Ishikawa (cell line): ENCODE results near the gene MAFF.

Source experiments
- CEBPB ChIP-seq: IDR thresholded peaks from 2 replicates; pipeline ENCODE4 v1.6.1; 2012
- CREB1 ChIP-seq: IDR thresholded peaks from 2 replicates; pipeline ENCODE4 v1.6.1; 2012; ENCODE audit warnings: low read depth
- EGR1 ChIP-seq: IDR thresholded peaks from 2 replicates; pipeline ENCODE4 v1.6.1; 2012
- EP300 ChIP-seq: IDR thresholded peaks from 2 replicates; pipeline ENCODE4 v1.6.1; 2012; ENCODE audit warnings: borderline replicate concordance
- FOXM1 ChIP-seq: IDR thresholded peaks from 2 replicates; pipeline ENCODE4 v1.6.1; 2012; ENCODE audit warnings: low read depth, borderline replicate concordance
- NFIC ChIP-seq: IDR thresholded peaks from 2 replicates; pipeline ENCODE4 v1.6.1; 2012
- RAD21 ChIP-seq: IDR thresholded peaks from 2 replicates; pipeline ENCODE4 v1.6.1; 2012; ENCODE audit warnings: low read depth
- TAF1 ChIP-seq: IDR thresholded peaks from 2 replicates; pipeline ENCODE4 v1.6.1; 2012; ENCODE audit warnings: low read depth, mild to moderate bottlenecking
- TCF12 ChIP-seq: IDR thresholded peaks from 2 replicates; pipeline ENCODE4 v1.6.1; 2012; ENCODE audit warnings: low read depth
- TEAD4 ChIP-seq: IDR thresholded peaks from 2 replicates; pipeline ENCODE4 v1.6.1; 2012
- YY1 ChIP-seq: IDR thresholded peaks from 2 replicates; pipeline ENCODE4 v1.6.1; 2012; ENCODE audit warnings: low read depth
- ZBTB7A ChIP-seq: IDR thresholded peaks from 2 replicates; pipeline ENCODE4 v1.6.1; 2012; ENCODE audit warnings: low read depth
- TF ChIP-seq, protein P1 (sequence below): IDR thresholded peaks from 2 replicates; pipeline ENCODE4 v1.6.1; 2012
- TF ChIP-seq, protein P2 (sequence below): IDR thresholded peaks from 2 replicates; pipeline ENCODE4 v1.6.1; 2012; ENCODE audit warnings: low read depth, mild to moderate bottlenecking
- TF ChIP-seq, protein P3 (sequence below): IDR thresholded peaks from 2 replicates; pipeline ENCODE4 v1.6.1; 2012

The MAFF gene

GRCh38 chr22:38212442-38212841 is 10.6 kb downstream of the MAFF start:
- TF ChIP-seq, protein P1, sequence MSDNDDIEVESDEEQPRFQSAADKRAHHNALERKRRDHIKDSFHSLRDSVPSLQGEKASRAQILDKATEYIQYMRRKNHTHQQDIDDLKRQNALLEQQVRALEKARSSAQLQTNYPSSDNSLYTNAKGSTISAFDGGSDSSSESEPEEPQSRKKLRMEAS, result no peak
- TF ChIP-seq, protein P2, sequence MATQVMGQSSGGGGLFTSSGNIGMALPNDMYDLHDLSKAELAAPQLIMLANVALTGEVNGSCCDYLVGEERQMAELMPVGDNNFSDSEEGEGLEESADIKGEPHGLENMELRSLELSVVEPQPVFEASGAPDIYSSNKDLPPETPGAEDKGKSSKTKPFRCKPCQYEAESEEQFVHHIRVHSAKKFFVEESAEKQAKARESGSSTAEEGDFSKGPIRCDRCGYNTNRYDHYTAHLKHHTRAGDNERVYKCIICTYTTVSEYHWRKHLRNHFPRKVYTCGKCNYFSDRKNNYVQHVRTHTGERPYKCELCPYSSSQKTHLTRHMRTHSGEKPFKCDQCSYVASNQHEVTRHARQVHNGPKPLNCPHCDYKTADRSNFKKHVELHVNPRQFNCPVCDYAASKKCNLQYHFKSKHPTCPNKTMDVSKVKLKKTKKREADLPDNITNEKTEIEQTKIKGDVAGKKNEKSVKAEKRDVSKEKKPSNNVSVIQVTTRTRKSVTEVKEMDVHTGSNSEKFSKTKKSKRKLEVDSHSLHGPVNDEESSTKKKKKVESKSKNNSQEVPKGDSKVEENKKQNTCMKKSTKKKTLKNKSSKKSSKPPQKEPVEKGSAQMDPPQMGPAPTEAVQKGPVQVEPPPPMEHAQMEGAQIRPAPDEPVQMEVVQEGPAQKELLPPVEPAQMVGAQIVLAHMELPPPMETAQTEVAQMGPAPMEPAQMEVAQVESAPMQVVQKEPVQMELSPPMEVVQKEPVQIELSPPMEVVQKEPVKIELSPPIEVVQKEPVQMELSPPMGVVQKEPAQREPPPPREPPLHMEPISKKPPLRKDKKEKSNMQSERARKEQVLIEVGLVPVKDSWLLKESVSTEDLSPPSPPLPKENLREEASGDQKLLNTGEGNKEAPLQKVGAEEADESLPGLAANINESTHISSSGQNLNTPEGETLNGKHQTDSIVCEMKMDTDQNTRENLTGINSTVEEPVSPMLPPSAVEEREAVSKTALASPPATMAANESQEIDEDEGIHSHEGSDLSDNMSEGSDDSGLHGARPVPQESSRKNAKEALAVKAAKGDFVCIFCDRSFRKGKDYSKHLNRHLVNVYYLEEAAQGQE, result no peak
- TF ChIP-seq RAD21, result no peak
- TF ChIP-seq EP300, result no peak
- TF ChIP-seq, protein P3, sequence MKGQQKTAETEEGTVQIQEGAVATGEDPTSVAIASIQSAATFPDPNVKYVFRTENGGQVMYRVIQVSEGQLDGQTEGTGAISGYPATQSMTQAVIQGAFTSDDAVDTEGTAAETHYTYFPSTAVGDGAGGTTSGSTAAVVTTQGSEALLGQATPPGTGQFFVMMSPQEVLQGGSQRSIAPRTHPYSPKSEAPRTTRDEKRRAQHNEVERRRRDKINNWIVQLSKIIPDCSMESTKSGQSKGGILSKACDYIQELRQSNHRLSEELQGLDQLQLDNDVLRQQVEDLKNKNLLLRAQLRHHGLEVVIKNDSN, result no peak
- TF ChIP-seq ZBTB7A, result no peak
- TF ChIP-seq CREB1, result no peak
- TF ChIP-seq EGR1, result no peak
- TF ChIP-seq TEAD4, result no peak
- no peak for TF ChIP-seq CEBPB
- no peak for TF ChIP-seq TAF1

DNA sequence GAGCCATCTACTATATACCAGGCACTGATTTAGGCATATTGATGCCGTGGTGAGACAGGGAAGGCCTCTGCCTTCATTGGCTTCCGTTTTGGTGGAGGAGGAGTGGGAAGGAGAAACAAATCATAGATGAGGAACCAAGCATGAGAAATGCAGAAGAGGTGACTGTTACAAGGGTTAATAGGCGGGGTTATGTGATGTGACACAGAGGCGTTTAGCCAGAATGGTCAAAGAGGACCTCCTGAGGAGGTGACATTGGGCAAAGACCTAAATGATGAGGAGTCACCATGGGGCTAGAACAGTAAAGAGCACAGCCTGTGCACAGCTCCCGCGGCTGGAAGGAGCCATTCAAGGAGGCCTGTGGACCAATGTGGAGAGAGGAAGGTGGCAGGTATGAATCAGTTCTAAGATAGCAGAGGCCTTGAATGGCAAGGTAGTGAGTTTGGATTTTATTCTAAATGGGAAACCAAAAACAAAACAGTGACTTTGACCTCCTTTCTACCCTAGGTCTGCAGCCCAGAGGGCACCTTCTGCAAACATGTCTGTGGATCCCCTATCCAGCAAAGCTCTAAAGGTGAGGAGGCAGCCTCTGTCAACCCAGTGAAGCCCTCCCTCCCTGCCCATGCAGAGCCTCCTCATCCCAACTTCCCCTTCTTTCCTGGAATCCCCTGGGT is 11.7 kb downstream of the MAFF start:
- TF ChIP-seq YY1 (no peak), TAF1 (no peak), NFIC (no peak), CEBPB (no peak), TCF12 (no peak)
- TF ChIP-seq, protein P1, result no peak
- TF ChIP-seq, protein P2, result no peak

DNA sequence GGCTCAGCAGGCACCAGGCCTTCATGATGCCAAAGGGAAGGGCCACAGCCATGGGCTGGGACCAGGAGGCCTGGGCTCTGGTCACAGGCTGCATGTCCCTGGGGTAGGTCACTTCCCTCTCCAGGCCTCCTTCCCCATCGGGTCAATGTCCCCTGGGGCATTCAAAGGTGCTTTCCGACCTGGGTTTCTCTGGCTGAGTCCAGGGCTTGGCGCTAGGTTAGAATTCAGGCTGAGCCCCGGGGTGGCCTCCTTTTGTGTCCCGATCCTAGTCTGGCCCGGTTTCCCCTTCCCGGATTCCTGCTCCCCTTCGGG is 12.2 kb downstream of the MAFF start:
- no peak for TF ChIP-seq NFIC
- TF ChIP-seq FOXM1, result no peak

- TF ChIP-seq, protein P1, result peak; percentile 52; the same call in 1 of the 2 replicates
- TF ChIP-seq, protein P2, result no peak
Measured at GRCh38 chr22:38214302-38215056, 12.7 kb downstream of the MAFF start.

GRCh38 chr22:38215156-38216038 is 13.6 kb downstream of the MAFF start:
- TF ChIP-seq, protein P3, result no peak
- TF ChIP-seq NFIC (no peak), CREB1 (no peak), TAF1 (no peak), TCF12 (no peak), YY1 (no peak), ZBTB7A (no peak), RAD21 (no peak), FOXM1 (no peak), EP300 (no peak), EGR1 (no peak)
- TF ChIP-seq, protein P2, result no peak
- TF ChIP-seq, protein P1, result no peak
